IPS-18a (cell line): Measurements from ENCODE around the gene CCDC117.
"Not testable (repeated sequence)": the region's sequence is repeated elsewhere in the genome, so short reads cannot be mapped to it uniquely, and the experiment has no call there.

Experiments used
- H3K27ac ChIP-seq: one replicate; pipeline ENCODE4 v1.5.1; 2013; ENCODE audit warnings: low read length
- H3K27me3 ChIP-seq: one replicate; pipeline ENCODE4 v1.6.1; 2013; ENCODE audit warnings: mild to moderate bottlenecking, low read length; ENCODE audit not compliant: control insufficient read depth, insufficient read depth
- H3K36me3 ChIP-seq: one replicate; pipeline ENCODE4 v1.6.1; 2013; ENCODE audit warnings: low read depth, low read length; ENCODE audit not compliant: control insufficient read depth
- H3K4me1 ChIP-seq: one replicate; pipeline ENCODE4 v1.6.1; 2013; ENCODE audit warnings: low read depth, low read length; ENCODE audit not compliant: control insufficient read depth
- H3K4me3 ChIP-seq: one replicate; pipeline ENCODE4 v1.5.1; 2013; ENCODE audit warnings: low read length
- H3K9ac ChIP-seq: one replicate; pipeline ENCODE4 v1.6.1; 2013; ENCODE audit warnings: mild to moderate bottlenecking, low read length, moderate library complexity
- H3K9me3 ChIP-seq: one replicate; pipeline ENCODE4 v1.6.1; 2013; ENCODE audit warnings: low read depth, low read length; ENCODE audit not compliant: control insufficient read depth

CCDC117 gene

DNA sequence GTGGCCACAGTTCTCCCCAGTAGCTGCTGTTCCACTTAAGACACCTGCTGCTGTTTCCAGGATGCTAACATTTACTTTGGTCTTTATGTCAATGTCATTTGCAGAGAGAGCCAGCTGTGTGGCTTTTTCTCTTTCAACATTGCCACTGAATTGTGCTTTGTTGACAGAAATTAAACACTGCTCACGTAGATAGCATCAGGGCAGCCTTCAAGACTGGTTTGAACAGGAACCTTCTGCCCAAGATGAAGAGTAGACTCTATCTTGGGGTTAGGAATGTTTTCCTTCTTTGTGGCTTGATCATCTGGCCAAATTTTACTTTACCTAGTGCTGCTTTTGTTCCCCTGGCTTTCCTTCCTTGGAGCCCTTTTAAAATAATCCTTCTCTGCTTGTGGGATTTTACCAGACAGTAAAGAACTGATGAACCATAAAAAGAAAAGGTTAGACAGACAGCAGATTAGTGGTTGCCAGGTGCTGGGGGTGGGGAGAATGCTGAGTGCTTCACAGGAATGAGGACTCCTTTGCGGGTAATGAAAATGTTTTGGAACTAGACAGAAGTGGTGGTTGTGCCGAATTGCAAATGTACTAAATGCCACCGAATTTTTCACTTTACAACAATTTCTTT is 50.5 kb downstream of the CCDC117 start:
- no peaks in the 10 kb centered on the region for H3K36me3 ChIP-seq
- no peaks in the 10 kb centered on the region for H3K9me3 ChIP-seq
- H3K4me1 ChIP-seq = no peaks in the 10 kb centered on the region
- H3K4me3 ChIP-seq = no peak overlapping the region
- no peaks in the 10 kb centered on the region for H3K27me3 ChIP-seq
- H3K27ac ChIP-seq = no peak overlapping the region
- no peak overlapping the region for H3K9ac ChIP-seq

DNA sequence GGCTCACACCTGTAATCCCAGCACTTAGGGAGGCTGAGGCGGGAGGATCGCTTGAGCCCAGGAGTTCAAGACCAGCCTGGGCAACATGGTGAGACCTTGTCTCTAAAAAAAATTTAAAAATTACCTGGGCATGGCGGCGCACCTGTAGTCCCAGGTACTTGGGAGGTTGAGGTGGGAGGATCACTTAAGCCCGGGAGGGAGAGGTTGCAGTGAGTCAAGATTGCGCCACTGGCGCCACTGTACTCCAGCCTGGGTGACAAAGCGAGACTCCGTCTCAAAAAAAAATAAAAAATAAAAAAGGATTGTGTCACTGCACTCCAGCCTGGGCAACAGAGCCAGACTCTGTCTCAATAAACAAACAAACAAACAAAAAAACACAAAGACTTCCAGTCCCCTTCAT is 52.0 kb downstream of the CCDC117 start:
- H3K27ac ChIP-seq, H3K4me3 ChIP-seq, H3K27me3 ChIP-seq, H3K9me3 ChIP-seq, H3K4me1 ChIP-seq, H3K9ac ChIP-seq, H3K36me3 ChIP-seq: not testable (repeated sequence)

DNA sequence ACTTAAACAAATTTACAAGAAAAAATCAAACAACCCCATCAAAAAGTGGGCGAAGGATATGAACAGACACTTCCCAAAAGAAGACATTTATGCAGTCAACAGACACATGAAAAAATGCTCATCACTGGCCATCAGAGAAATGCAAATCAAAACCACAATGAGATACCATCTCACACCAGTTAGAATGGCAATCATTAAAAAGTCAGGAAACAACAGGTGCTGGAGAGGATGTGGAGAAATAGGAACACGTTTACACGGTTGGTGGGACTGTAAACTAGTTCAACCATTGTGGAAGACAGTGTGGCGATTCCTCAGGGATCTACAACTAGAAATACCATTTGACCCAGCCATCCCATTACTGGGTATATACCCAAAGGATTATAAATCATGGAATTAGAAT is 53.9 kb downstream of the CCDC117 start:
- H3K36me3 ChIP-seq, H3K4me1 ChIP-seq, H3K9ac ChIP-seq, H3K9me3 ChIP-seq, H3K27me3 ChIP-seq, H3K4me3 ChIP-seq, H3K27ac ChIP-seq: not testable (repeated sequence)

DNA sequence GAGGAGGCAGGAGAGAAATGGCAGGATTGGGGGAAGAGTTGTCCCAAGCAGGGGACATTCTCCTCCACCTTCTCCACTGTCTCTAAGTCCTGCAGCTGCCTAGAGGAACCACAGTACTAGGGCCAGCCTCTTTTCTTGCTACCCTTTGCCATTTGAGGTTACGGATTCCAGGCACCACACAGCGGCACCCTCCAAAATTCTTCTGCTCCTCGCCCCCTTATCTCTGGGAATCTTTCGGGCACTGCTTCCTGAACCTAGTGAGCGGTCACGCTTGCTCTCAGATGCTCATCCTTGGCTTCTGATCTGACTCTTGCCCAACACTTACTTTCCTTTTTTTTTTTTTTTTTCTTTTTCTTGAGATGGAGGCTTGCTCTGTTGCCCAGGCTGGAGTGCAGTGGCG is 54.4 kb downstream of the CCDC117 start:
- H3K27me3 ChIP-seq = no peaks in the 10 kb centered on the region
- no peak overlapping the region for H3K27ac ChIP-seq
- no peaks in the 10 kb centered on the region for H3K9me3 ChIP-seq
- H3K4me1 ChIP-seq = no peaks in the 10 kb centered on the region
- H3K4me3 ChIP-seq = no peak overlapping the region
- no peak overlapping the region for H3K9ac ChIP-seq
- no peaks in the 10 kb centered on the region for H3K36me3 ChIP-seq

DNA sequence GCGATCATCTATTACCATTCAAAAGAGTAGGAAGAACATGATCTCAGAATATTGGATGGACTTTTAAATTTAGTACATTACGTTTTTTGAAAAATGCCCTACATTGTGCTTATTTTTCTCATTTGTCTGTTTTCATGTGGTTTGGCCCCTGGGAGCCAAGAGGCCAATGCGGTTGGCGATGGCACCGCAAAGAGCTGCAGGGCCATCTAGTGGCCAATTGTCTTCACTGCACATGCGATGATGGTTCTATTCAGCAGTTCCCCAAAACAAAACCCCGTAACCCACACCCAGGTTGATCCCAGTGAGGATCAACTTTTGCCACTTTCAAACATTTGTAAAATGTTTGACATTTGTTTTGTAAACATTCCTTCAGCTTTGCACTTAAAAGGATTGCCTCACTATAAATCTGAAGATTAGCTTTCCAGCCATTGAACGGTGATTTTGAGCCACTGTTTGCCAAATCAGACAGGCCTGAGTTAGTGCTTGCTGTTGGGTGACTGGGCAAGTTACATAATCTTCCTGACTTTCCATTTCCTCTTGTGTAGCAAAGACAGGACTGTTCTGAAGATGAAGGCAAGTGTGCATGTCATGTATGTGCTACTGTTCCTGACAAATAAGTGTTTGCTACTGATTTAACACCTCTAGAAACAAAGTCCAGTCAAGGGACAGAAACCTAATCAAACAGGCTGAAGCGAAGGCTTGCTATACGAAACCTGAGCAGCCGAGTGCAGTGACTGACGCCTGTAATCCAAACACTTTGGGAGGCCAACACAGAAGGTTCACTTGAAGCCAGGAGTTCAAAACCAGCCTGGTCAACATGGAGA is 57.1 kb downstream of the CCDC117 start:
- Histone ChIP-seq H3K27me3 (no peaks in the 10 kb centered on the region), H3K9ac (no peak overlapping the region), H3K4me1 (no peaks in the 10 kb centered on the region), H3K36me3 (no peaks in the 10 kb centered on the region), H3K27ac (no peak overlapping the region), H3K4me3 (no peak overlapping the region), H3K9me3 (no peaks in the 10 kb centered on the region)

DNA sequence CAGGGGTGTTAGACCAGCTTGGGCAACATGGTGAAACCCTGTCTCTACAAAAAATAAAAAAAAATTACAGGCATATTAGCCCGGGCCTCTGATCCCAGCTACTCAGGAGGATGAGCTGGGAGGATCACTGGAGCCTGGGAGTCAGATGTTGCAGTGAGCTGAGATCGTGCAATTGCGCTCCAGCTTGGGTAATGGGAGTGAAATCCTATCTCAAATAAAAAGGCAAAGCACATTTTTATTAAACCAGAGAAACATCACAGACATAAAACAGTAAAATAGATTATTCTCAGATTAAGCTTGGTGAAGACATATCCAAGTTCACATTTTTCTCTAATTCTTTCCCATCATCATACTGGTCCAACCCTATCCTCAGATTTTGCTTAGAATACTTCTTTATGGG is 57.9 kb downstream of the CCDC117 start:
- Histone ChIP-seq H3K27ac (no peak overlapping the region), H3K4me1 (no peaks in the 10 kb centered on the region), H3K36me3 (no peaks in the 10 kb centered on the region), H3K9me3 (no peaks in the 10 kb centered on the region), H3K4me3 (no peak overlapping the region), H3K27me3 (no peaks in the 10 kb centered on the region), H3K9ac (no peak overlapping the region)

DNA sequence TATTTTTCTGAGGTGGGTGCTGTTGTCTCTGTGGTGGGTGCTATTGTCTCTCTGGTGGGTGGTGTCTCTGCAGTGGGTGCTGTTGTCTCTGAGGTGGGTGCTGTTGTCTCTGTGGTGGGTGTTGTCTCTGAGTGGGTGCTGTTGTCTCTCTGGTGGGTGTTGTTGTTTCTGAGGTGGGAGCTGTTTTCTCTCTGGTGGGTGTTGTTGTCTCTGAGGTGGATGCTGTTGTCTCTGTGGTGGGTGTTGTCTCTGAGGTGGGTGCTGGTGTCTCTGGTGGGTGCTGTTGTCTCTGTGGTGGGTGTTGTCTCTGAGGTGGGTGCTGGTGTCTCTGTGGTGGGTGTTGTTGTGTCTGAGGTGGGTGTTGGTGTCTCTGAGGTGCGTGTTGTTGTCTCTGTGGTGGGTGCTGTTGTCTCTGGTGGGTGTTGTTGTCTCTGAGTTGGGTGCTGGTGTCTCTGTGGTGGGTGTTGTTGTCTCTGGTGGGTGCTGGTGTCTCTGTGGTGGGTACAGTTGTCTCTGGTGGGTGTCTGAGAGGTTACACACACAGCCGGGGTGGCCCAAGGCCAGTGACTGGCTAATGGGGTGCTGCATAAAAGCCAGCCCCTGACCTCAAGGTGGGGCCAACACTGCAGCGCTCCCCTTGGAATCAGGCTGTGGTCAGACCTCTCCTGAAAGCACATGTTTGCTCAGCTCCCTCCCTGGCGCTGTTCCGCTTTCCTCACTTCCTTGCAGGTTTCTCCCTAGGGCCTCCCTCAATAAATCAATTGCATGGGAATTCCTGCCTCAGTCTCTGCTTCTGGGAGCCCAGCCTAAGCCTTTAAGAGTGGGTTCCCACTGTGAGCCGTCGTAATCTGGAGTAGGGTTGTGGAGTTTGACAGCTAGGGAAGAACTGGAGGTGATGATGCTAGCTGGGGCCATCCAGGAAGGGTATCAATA is 58.9 kb downstream of the CCDC117 start:
- Histone ChIP-seq H3K27me3 (no peaks in the 10 kb centered on the region), H3K9me3 (no peaks in the 10 kb centered on the region), H3K4me3 (no peak overlapping the region), H3K9ac (no peak overlapping the region), H3K27ac (no peak overlapping the region), H3K36me3 (no peaks in the 10 kb centered on the region), H3K4me1 (no peaks in the 10 kb centered on the region)

DNA sequence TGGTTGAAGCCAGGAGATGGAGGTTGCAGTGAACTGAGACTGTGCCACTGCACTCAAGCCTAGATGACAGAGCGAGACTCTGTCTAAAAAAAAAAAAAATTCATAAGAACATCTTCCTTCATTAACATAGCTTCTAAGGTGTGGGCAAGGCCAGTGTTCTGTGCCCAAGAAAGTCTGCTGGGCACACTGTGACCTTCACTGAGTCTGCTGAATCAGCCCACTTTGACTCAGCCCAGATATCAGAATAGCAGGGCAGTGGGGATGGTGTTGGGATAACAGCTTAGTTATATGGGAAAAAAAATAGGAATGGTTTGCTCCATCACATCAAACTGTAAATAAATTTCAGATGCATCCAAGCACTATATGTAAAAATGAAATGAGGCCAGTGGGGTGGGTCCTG is 60.2 kb downstream of the CCDC117 start:
- Histone ChIP-seq H3K4me3 (no peak overlapping the region), H3K36me3 (no peaks in the 10 kb centered on the region), H3K27me3 (no peaks in the 10 kb centered on the region), H3K9ac (no peak overlapping the region), H3K27ac (no peak overlapping the region), H3K4me1 (no peaks in the 10 kb centered on the region), H3K9me3 (no peaks in the 10 kb centered on the region)

DNA sequence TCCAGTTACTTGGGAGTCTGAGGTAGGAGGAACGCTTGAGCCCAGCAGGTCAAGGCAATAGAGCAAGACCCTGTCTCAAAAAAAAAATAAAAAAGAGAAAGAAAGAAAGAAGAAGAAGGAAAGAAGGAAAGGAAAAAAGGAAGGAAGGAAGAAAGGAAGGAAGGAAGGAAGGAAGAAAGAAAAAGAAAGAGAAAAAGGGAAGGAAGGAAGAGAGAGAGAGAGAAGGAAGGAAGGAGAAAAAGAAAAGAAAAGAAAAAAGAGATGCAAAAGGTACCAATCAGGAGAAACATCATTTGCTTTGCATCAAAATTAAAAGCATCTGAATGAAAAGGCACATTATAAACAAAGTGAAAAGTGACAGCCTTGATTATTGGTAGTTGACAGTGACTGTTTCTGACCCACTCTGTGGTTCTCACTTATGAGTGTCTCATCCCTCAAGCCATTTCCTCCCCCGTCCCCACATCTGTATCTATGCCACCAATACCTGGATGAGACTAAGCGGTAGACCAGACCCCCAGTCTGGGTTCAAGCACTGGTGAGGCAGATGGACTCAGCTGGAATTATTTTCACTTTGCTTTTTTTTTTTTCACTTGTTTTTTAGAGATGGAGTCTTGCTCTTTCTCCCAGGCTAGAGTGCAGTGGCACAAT is 60.9 kb downstream of the CCDC117 start:
- Histone ChIP-seq H3K9ac (no peak overlapping the region), H3K4me1 (no peaks in the 10 kb centered on the region), H3K27me3 (no peaks in the 10 kb centered on the region), H3K36me3 (no peaks in the 10 kb centered on the region), H3K4me3 (no peak overlapping the region), H3K27ac (no peak overlapping the region), H3K9me3 (no peaks in the 10 kb centered on the region)

DNA sequence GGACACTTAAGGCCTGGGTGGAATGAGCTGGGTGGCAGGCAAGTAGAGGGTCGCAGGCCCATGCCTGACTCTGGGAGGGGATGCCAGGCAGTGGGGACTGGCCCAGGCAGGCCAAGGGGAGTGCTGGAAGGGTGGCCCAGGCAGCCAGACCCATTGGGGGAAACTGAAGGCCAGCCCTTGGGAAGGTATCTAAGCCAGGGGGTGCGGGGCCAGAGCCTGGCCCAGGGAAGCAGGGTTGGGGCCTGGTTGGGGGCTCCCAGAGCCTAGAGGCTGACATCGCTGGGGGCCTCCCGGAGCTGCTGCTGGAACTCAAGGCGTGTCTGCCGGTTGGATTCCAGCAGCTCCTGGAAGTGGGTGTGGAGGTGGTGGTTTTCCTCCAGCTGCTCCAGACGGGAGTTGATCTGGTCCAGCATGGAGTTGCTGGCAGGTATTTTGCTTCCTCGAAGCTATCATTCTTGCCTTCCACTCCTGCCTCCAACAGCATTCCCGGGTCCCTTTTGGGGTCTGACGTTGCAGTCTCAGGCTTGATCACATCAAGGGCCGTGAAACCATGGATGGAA is 63.2 kb downstream of the CCDC117 start:
- H3K9ac ChIP-seq = no peak overlapping the region
- no peaks in the 10 kb centered on the region for H3K4me1 ChIP-seq
- no peaks in the 10 kb centered on the region for H3K27me3 ChIP-seq
- no peaks in the 10 kb centered on the region for H3K36me3 ChIP-seq
- no peak overlapping the region for H3K27ac ChIP-seq
- H3K9me3 ChIP-seq = no peaks in the 10 kb centered on the region
- H3K4me3 ChIP-seq = no peak overlapping the region

DNA sequence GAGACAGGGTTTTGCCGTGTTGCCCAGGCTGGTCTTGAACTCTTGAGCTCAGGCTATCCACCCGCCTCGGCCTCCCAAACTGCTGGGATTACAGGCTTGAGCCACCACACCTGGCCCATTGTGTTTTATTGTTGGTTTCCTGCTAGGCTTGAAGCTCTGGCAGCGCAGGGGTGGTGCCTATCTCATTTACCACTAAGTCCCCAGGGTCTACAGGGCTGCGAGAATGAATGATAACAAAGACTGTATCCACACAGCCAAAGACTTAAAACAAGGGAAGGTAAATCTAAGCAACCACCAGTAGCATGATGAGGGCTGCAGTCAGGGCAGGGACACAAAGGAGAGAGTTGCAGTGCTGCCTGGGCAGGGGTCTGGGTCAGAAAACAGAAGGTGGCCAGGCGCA is 65.1 kb downstream of the CCDC117 start:
- no peaks in the 10 kb centered on the region for H3K9me3 ChIP-seq
- no peak overlapping the region for H3K4me3 ChIP-seq

More for the DNA sequence above, 65.1 kb downstream of the CCDC117 start:
- no peaks in the 10 kb centered on the region for H3K36me3 ChIP-seq
- no peaks in the 10 kb centered on the region for H3K4me1 ChIP-seq
- no peak overlapping the region for H3K27ac ChIP-seq
- no peak overlapping the region for H3K9ac ChIP-seq
- no peaks in the 10 kb centered on the region for H3K27me3 ChIP-seq
